HEK293 (cell line): ENCODE data around the gene PDE4A.

Source experiments
- IKZF3 ChIP-seq: fragments of 450-650 bp; IDR thresholded peaks from 2 replicates; pipeline ENCODE4 v1.5.0; 2018; ENCODE audit warnings: missing biosample characterization, mild to moderate bottlenecking, missing genetic modification characterization, moderate library complexity
- PATZ1 ChIP-seq: fragments of 450-650 bp; formaldehyde crosslinking; IDR thresholded peaks from 2 replicates; pipeline ENCODE4 v1.5.1; 2016; ENCODE audit warnings: missing biosample characterization, missing genetic modification characterization
- PRDM10 ChIP-seq: fragments of 450-650 bp; formaldehyde crosslinking; IDR thresholded peaks from 2 replicates; pipeline ENCODE4 v1.5.1; 2016; ENCODE audit warnings: missing biosample characterization, missing genetic modification characterization
- SP2 ChIP-seq: fragments of 450-650 bp; formaldehyde crosslinking; IDR thresholded peaks from 2 replicates; pipeline ENCODE4 v1.5.1; 2016; ENCODE audit warnings: missing biosample characterization, missing genetic modification characterization
- SP7 ChIP-seq: fragments of 450-650 bp; formaldehyde crosslinking; IDR thresholded peaks from 2 replicates; pipeline ENCODE4 v1.5.1; 2016; ENCODE audit warnings: missing biosample characterization, missing genetic modification characterization
- YY2 ChIP-seq: fragments of 450-650 bp; formaldehyde crosslinking; IDR thresholded peaks from 2 replicates; pipeline ENCODE4 v1.5.1; 2016; ENCODE audit warnings: missing biosample characterization, missing genetic modification characterization
- ZFP41 ChIP-seq: fragments of 450-650 bp; formaldehyde crosslinking; IDR thresholded peaks from 2 replicates; pipeline ENCODE4 v1.5.1; 2016; ENCODE audit warnings: missing biosample characterization, missing genetic modification characterization, borderline replicate concordance
- ZNF18 ChIP-seq: fragments of 450-650 bp; formaldehyde crosslinking; IDR thresholded peaks from 2 replicates; pipeline ENCODE4 v1.5.1; 2016; ENCODE audit warnings: missing biosample characterization, missing genetic modification characterization
- ZNF214 ChIP-seq: fragments of 450-650 bp; formaldehyde crosslinking; IDR thresholded peaks from 2 replicates; pipeline ENCODE4 v1.5.1; 2017; ENCODE audit warnings: missing biosample characterization, mild to moderate bottlenecking, missing genetic modification characterization, borderline replicate concordance
- ZNF23 ChIP-seq: fragments of 450-650 bp; formaldehyde crosslinking; IDR thresholded peaks from 2 replicates; pipeline ENCODE4 v1.5.1; 2016; ENCODE audit warnings: missing biosample characterization, missing genetic modification characterization, borderline replicate concordance
- ZNF266 ChIP-seq: fragments of 450-650 bp; formaldehyde crosslinking; IDR thresholded peaks from 2 replicates; pipeline ENCODE4 v1.5.1; 2016; ENCODE audit warnings: missing biosample characterization, missing genetic modification characterization, low read depth
- ZNF280C ChIP-seq: fragments of 450-650 bp; formaldehyde crosslinking; IDR thresholded peaks from 2 replicates; pipeline ENCODE4 v1.5.1; 2016; ENCODE audit warnings: missing biosample characterization, missing genetic modification characterization
- ZNF391 ChIP-seq: fragments of 450-650 bp; formaldehyde crosslinking; IDR thresholded peaks from 2 replicates; pipeline ENCODE4 v1.5.1; 2016; ENCODE audit warnings: low read depth, missing biosample characterization, missing genetic modification characterization, borderline replicate concordance
- ZNF518A ChIP-seq: fragments of 450-650 bp; formaldehyde crosslinking; conservative IDR thresholded peaks from 2 replicates; pipeline ENCODE4 v1.5.1; 2016; ENCODE audit warnings: low read depth, missing biosample characterization, missing genetic modification characterization
- ZNF529 ChIP-seq: fragments of 450-650 bp; formaldehyde crosslinking; IDR thresholded peaks from 2 replicates; pipeline ENCODE4 v1.5.1; 2017; ENCODE audit warnings: missing genetic modification characterization, missing biosample characterization; ENCODE audit not compliant: insufficient replicate concordance
- ZNF548 ChIP-seq: fragments of 450-650 bp; formaldehyde crosslinking; IDR thresholded peaks from 2 replicates; pipeline ENCODE4 v1.5.1; 2016; ENCODE audit warnings: missing biosample characterization, missing genetic modification characterization
- ZNF549 ChIP-seq: fragments of 450-650 bp; IDR thresholded peaks from 2 replicates; pipeline ENCODE4 v1.5.1; 2018; ENCODE audit warnings: missing biosample characterization, missing genetic modification characterization, mild to moderate bottlenecking, inconsistent platforms, moderate library complexity
- ZNF645 ChIP-seq: fragments of 450-650 bp; formaldehyde crosslinking; IDR thresholded peaks from 2 replicates; pipeline ENCODE4; 2016; ENCODE audit warnings: missing biosample characterization, missing genetic modification characterization
- ZNF76 ChIP-seq: fragments of 450-650 bp; formaldehyde crosslinking; IDR thresholded peaks from 2 replicates; pipeline ENCODE4; 2016; ENCODE audit warnings: low read depth, missing biosample characterization, missing genetic modification characterization, borderline replicate concordance

PDE4A gene

GRCh38 chr19:10402441-10403038, 17.8 kb upstream of the PDE4A start (continued):
- TF ChIP-seq ZNF214 (no peak), ZNF391 (tag by site-specific recombination) (no peak), YY2 (tag by site-specific recombination) (no peak), ZNF18 (tag by site-specific recombination) (no peak), ZNF548 (no peak), ZNF645 (tag by site-specific recombination) (no peak), ZNF266 (tag by site-specific recombination) (no peak), ZNF529 (tag by site-specific recombination) (no peak), PATZ1 (no peak; the same call in 1 of the 2 replicates), PRDM10 (tag by site-specific recombination) (peak; percentile 85), ZNF518A (tag by site-specific recombination) (peak; percentile 50; the same call in 1 of the 2 replicates), ZFP41 (tag by site-specific recombination) (no peak), IKZF3 (peak; percentile 78), SP7 (tag by site-specific recombination) (0 out of 2 replicates have a peak, but pooled peaks have one; percentile 9), ZNF280C (no peak), ZNF549 (no peak), ZNF23 (tag by site-specific recombination) (no peak), ZNF76 (tag by site-specific recombination) (peak; percentile 69; the same call in 1 of the 2 replicates), SP2 (tag by site-specific recombination) (peak; percentile 81)
